Breast epithelium (tissue), 3 donors: ENCODE data around the gene ITGB8.

Experiments
- POLR2A ChIP-seq: fragments of 450-650 bp; IDR thresholded peaks from one replicate; pipeline ENCODE4 v1.6.1; 2016; ENCODE audit warnings: antibody characterized with exemption, mild to moderate bottlenecking, moderate library complexity
- POLR2AphosphoS5 ChIP-seq, 3 donors: sonication (generic); formaldehyde crosslinking; IDR thresholded peaks; one replicate each; pipeline ENCODE4 v1.6.1; 2017; ENCODE audit warnings: antibody characterized with exemption in 3 of 3
- TF ChIP-seq, protein P1 (sequence below), 3 donors: fragments of 450-650 bp; IDR thresholded peaks; one replicate each; pipeline ENCODE4 v1.5.1; 2016 to 2017; ENCODE audit warnings: antibody characterized with exemption in 3 of 3, mild to moderate bottlenecking in 3 of 3, moderate library complexity in 3 of 3

DNA sequence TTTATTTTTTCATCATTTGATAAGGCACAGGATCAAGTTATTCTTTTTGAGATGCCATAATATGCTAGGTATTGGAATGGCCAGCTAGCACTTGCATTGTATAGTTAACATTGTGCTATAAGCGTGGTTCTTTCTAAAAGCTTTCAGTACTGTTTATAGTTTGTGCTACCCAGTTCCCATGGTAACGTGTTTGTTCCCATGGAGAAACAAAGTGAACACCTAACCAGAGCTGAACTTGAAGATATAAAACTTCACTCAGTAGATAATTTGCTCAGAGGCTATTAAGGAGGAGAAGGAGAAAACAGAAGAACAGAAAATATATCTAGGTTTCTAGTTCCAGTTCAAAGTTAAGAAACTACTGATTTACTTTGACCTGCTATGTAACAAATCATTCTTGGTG, 23.6 kb upstream of the ITGB8 start:
- TF ChIP-seq, protein P1, sequence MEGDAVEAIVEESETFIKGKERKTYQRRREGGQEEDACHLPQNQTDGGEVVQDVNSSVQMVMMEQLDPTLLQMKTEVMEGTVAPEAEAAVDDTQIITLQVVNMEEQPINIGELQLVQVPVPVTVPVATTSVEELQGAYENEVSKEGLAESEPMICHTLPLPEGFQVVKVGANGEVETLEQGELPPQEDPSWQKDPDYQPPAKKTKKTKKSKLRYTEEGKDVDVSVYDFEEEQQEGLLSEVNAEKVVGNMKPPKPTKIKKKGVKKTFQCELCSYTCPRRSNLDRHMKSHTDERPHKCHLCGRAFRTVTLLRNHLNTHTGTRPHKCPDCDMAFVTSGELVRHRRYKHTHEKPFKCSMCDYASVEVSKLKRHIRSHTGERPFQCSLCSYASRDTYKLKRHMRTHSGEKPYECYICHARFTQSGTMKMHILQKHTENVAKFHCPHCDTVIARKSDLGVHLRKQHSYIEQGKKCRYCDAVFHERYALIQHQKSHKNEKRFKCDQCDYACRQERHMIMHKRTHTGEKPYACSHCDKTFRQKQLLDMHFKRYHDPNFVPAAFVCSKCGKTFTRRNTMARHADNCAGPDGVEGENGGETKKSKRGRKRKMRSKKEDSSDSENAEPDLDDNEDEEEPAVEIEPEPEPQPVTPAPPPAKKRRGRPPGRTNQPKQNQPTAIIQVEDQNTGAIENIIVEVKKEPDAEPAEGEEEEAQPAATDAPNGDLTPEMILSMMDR (IDR thresholded peaks at IDR 0.05), result no peak
- no peak for TF ChIP-seq POLR2AphosphoS5 (IDR thresholded peaks at IDR 0.05)
- no peak for TF ChIP-seq POLR2A
